Endothelial cell of umbilical vein (primary cell): ENCODE measurements around the gene CABLES1. TPM values are rescaled to one million over a fixed set of nuclear protein-coding genes. Genes with fewer than 3 reads are reported as not detected.

Experiments used
- BruUV-seq: library from RNA; stranded (reverse); fragments of 400-500 nt; replicated peaks from 2 replicates; lab custom pipeline; 2021; lab: Mats Ljungman, UMichigan
- CTCF ChIA-PET: fragments of 300-600, 350-600 bp; sonication (Branson Sonifier 250); formaldehyde crosslinking; loops from one replicate; lab custom pipeline; 2021; ENCODE audit warnings: antibody characterized with exemption, inconsistent platforms; lab: Charles Lee
- POLR2A ChIA-PET: fragments of 300-600, 350-600 bp; sonication (Branson Sonifier 250); formaldehyde crosslinking; loops from one replicate; lab custom pipeline; 2021; ENCODE audit warnings: antibody characterized with exemption, inconsistent platforms; lab: Charles Lee
- DNase-seq: peaks from one replicate; pipeline ENCODE4 v3.0.0-alpha.2; 2011; ENCODE audit warnings: low read depth, low spot score
- FAIRE-seq: peaks from 2 replicates; lab custom pipeline; 2011; peaks lifted over from hg19 to GRCh38; lab: Jason Lieb, UNC
- H2AFZ ChIP-seq: 2 replicates; pipeline ENCODE4 v1.6.0; 2012; ENCODE audit warnings: low read depth, low read length, control low read depth, inconsistent platforms
- H3K27ac ChIP-seq: 2 replicates; pipeline ENCODE4 v1.5.1; 2011; ENCODE audit warnings: low read depth, mild to moderate bottlenecking, control low read depth, low read length, moderate library complexity; ENCODE audit not compliant: insufficient read depth
- H3K27me3 ChIP-seq, 2 experiments: 2 replicates each; pipeline versions ENCODE4 v1.6.0 to v1.6.1; 2011; ENCODE audit warnings: low read length in 2 of 2, mixed read lengths in 1 of 2; ENCODE audit not compliant: control insufficient read depth in 2 of 2, insufficient read depth in 2 of 2
- H3K36me3 ChIP-seq, 2 experiments: 2 replicates in 1 of 2; 3 replicates in 1 of 2; pipeline ENCODE4 v1.5.1; 2011; ENCODE audit warnings: low read length in 2 of 2, mild to moderate bottlenecking in 1 of 2, moderate library complexity in 1 of 2; ENCODE audit not compliant: control insufficient read depth in 2 of 2, insufficient read depth in 2 of 2; ENCODE audit errors: extremely low read depth in 1 of 2
- H3K4me1 ChIP-seq: 3 replicates; pipeline ENCODE4 v1.5.1; 2011; ENCODE audit warnings: mild to moderate bottlenecking, low read length; ENCODE audit not compliant: control insufficient read depth, insufficient read depth; ENCODE audit errors: extremely low read depth
- H3K4me2 ChIP-seq: 2 replicates; pipeline ENCODE4 v1.6.1; 2011; ENCODE audit warnings: low read length, control low read depth, mixed read lengths; ENCODE audit not compliant: insufficient read depth
- H3K4me3 ChIP-seq, 3 experiments: fragments of 200-600 bp in 1 of 3; sonication (generic), shearing (Covaris generic) in 1 of 3; replicated peaks in 1 of 3; 2 replicates each; pipeline ENCODE4 v1.5.1; 2011 to 2016; ENCODE audit warnings: control low read depth in 3 of 3, low read length in 3 of 3, mild to moderate bottlenecking in 2 of 3, inconsistent platforms in 1 of 3, low read depth in 1 of 3, moderate library complexity in 1 of 3; ENCODE audit not compliant: insufficient read depth in 1 of 3
- H3K79me2 ChIP-seq: 2 replicates; pipeline ENCODE4 v1.6.0; 2012; ENCODE audit warnings: low read length, inconsistent platforms; ENCODE audit not compliant: control insufficient read depth, insufficient read depth
- H3K9ac ChIP-seq: replicated peaks from 2 replicates; pipeline ENCODE3; 2011; ENCODE audit warnings: low read length, control low read depth; ENCODE audit not compliant: insufficient read depth; ENCODE audit errors: extremely low read depth
- H3K9me1 ChIP-seq: replicated peaks from 3 replicates; pipeline ENCODE4 v1.6.0; 2011; ENCODE audit warnings: mild to moderate bottlenecking, low read length; ENCODE audit not compliant: control insufficient read depth, insufficient read depth; ENCODE audit errors: extremely low read depth
- H3K9me3 ChIP-seq: replicated peaks from 2 replicates; pipeline ENCODE4 v1.5.1; 2012; ENCODE audit warnings: low read length, inconsistent platforms; ENCODE audit not compliant: control insufficient read depth, insufficient read depth
- H4K20me1 ChIP-seq: replicated peaks from 2 replicates; pipeline ENCODE3; 2011; ENCODE audit warnings: mild to moderate bottlenecking, low read length; ENCODE audit not compliant: control insufficient read depth, insufficient read depth; ENCODE audit errors: extremely low read depth
- EZH2 ChIP-seq: IDR thresholded peaks from 2 replicates; pipeline ENCODE4 v1.6.1; 2012; ENCODE audit warnings: borderline replicate concordance, low read depth, mild to moderate bottlenecking, moderate library complexity, low read length, inconsistent platforms; ENCODE audit not compliant: severe bottlenecking
- FOS ChIP-seq: IDR thresholded peaks from 2 replicates; pipeline ENCODE4 v1.6.1; 2011; ENCODE audit warnings: mild to moderate bottlenecking, low read length, moderate library complexity, borderline replicate concordance; ENCODE audit not compliant: insufficient read depth
- GATA2 ChIP-seq: IDR thresholded peaks from 2 replicates; pipeline ENCODE4 v1.7.0; 2011; ENCODE audit warnings: low read depth, mild to moderate bottlenecking, moderate library complexity, mixed read lengths, low read length; ENCODE audit not compliant: insufficient read length, insufficient read depth
- JUN ChIP-seq: IDR thresholded peaks from 2 replicates; pipeline ENCODE4 v1.6.1; 2011; ENCODE audit warnings: borderline replicate concordance, low read depth; ENCODE audit not compliant: insufficient read length, insufficient read depth
- MAX ChIP-seq: IDR thresholded peaks from 2 replicates; pipeline ENCODE4 v1.6.1; 2011; ENCODE audit not compliant: insufficient read depth, insufficient read length
- MYC ChIP-seq: IDR thresholded peaks from one replicate; pipeline ENCODE4 v1.6.1; 2011; ENCODE audit warnings: mild to moderate bottlenecking, low read depth, low read length
- POLR2A ChIP-seq: IDR thresholded peaks from 2 replicates; pipeline ENCODE4 v1.6.1; 2012; ENCODE audit warnings: low read depth, mild to moderate bottlenecking, control low read depth, low read length
- POLR2AphosphoS5 ChIP-seq: IDR thresholded peaks from 2 replicates; pipeline ENCODE4 v1.6.1; 2012; ENCODE audit warnings: low read depth, mild to moderate bottlenecking, control low read depth, low read length, moderate library complexity; ENCODE audit not compliant: insufficient read depth
- dilution Hi-C: fragments of 300-500 bp; cut with MboI; formaldehyde crosslinking; loops from one replicate; pipeline ENCODE4 v1.15.0; 2019; ENCODE audit warnings: low sequenced_read_pairs; ENCODE audit not compliant: extremely low pct_ligation_motif_present
- intact Hi-C: fragments of 100-400 bp; cut with micrococcal nuclease; formaldehyde crosslinking; loops from one replicate; pipeline ENCODE4 v1.10.0; 2022
- polyA plus RNA-seq, 4 experiments: library from polyadenylated mRNA; depleted of rRNA in 3 of 4; stranded (reverse) in 3 of 4; unstranded in 1 of 4; fragments of >200 nt; gene quantifications; 2 replicates each; pipeline versions ENCODE4 v1.2.1 to v1.2.3, GENCODE V29; 2011 to 2012; ENCODE audit warnings: missing spikeins in 1 of 4
- total RNA-seq: library from RNA; stranded (reverse); gene quantifications from 2 replicates; pipeline ENCODE4 v1.2.3, GENCODE V29; 2021
- TF ChIP-seq, protein P1 (sequence below), 2 donors: IDR thresholded peaks; 1 replicate in 1 of 2; 2 replicates in 1 of 2; pipeline ENCODE4 v1.5.1; 2011; ENCODE audit warnings: low read length in 2 of 2, mild to moderate bottlenecking in 2 of 2, moderate library complexity in 2 of 2, control low read depth in 1 of 2, inconsistent platforms in 1 of 2, low read depth in 1 of 2; ENCODE audit not compliant: insufficient read depth in 1 of 2; ENCODE audit errors: extremely low read depth in 1 of 2

CABLES1 gene
- total and polyA plus RNA-seq, 2 donors (not counting 3 experiments of a cell fraction or from before 2014, with no cell fraction given), result 40.2 to 71.1 TPM

DNA sequence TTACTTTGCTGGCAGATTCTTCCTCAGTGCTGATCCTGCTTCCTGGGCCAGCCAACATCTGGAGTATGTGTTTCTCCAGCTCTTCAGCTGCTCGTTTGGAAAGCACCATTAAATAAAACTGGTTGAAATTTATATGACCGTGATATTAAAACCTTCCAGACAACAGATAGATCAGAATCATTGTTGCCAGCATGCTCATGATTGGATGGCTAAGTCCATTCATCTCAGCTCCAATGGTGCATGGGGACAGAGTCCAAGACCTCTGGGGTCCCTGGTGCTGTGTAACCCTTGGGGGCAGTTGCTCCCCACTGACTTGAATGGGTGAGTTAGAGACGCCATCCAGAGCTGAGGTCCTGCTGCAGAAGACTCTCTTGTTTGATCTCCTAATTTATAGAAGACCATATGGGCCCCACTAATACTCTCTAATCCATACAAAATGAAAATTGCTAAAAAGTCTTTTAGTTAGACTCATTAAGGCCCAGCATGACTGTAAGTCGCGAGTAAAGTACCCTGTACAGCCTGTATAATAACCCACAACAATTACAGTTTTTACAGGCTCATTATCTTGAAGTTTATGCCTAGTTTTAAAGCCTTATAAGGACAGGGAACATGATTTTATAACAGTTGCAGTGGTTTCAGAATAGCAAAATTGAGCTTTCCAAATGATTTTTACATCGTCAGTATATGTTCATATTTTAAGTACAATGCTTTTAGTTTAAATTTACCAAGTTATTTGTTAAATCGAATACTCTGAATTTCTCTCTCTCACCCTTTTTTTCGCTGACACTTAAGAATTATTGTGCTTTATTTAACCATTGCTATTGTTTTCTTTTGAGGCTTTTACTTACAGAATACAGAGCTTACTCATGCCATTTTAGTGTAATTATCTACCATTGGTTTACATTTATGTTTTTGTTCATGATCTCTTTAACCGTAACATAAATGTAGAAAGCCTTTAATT lies 60.0 kb downstream of the CABLES1 start:
- Histone ChIP-seq H3K79me2 (no peaks in the 10 kb centered on the region), H3K4me2 (no peak overlapping the region), H4K20me1 (no peaks in the 10 kb centered on the region), H3K4me3 (no peak overlapping the region), H3K9me3 (no peaks in the 10 kb centered on the region), H3K4me1 (peaks cover 35% of the 10 kb centered on the region), H3K27me3 (no peaks in the 10 kb centered on the region), H3K9ac (no peak overlapping the region), H3K27ac (peak overlapping the region; percentile 49), H3K9me1 (no peaks in the 10 kb centered on the region), H3K36me3 (peaks cover 13 to 26% of the 10 kb centered on the region in 2 experiments), H2AFZ (no peak overlapping the region)
- no TSS peak for BruUV-seq
- intact Hi-C loops (loop anchor here (10.0 kb wide), 1 partner anchor 160 kb away; no protein-coding TSS in a partner anchor), dilution Hi-C loops (no loop called here)
- DNase-seq (no peak), FAIRE-seq (no peak)
- ChIA-PET CTCF (interaction anchor here (1.0 to 1.3 kb wide), 3 partner anchors 8 to 64 kb away, joined by 3 to 4 read pairs (median 3); no protein-coding TSS in a partner anchor), POLR2A (no interaction called here)
- TF ChIP-seq FOS, result no peak
- TF ChIP-seq, protein P1, sequence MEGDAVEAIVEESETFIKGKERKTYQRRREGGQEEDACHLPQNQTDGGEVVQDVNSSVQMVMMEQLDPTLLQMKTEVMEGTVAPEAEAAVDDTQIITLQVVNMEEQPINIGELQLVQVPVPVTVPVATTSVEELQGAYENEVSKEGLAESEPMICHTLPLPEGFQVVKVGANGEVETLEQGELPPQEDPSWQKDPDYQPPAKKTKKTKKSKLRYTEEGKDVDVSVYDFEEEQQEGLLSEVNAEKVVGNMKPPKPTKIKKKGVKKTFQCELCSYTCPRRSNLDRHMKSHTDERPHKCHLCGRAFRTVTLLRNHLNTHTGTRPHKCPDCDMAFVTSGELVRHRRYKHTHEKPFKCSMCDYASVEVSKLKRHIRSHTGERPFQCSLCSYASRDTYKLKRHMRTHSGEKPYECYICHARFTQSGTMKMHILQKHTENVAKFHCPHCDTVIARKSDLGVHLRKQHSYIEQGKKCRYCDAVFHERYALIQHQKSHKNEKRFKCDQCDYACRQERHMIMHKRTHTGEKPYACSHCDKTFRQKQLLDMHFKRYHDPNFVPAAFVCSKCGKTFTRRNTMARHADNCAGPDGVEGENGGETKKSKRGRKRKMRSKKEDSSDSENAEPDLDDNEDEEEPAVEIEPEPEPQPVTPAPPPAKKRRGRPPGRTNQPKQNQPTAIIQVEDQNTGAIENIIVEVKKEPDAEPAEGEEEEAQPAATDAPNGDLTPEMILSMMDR (IDR thresholded peaks at IDR 0.05; ENCODE audit: extremely low read depth in 1 of 2, insufficient read depth in 1 of 2, low read depth in 1 of 2, low read length in 2 of 2), result no peak
- TF ChIP-seq POLR2AphosphoS5, result no peak
- TF ChIP-seq GATA2, result no peak
- no peak for TF ChIP-seq MAX
- TF ChIP-seq EZH2, result no peak
- TF ChIP-seq JUN, result no peak
- no peak for TF ChIP-seq MYC
- TF ChIP-seq POLR2A, result no peak
